ENCODE measurements around the gene RBM19.

RBM19 gene

GRCh38 chr12:113776536-113776935 lies 189.6 kb downstream of the RBM19 start:
- DNase-seq (ENCODE audit: low read depth) = no peak

- no peak for DNase-seq (ENCODE audit: low read depth)
Observed at GRCh38 chr12:113774526-113774925, 191.6 kb downstream of the RBM19 start.

DNA sequence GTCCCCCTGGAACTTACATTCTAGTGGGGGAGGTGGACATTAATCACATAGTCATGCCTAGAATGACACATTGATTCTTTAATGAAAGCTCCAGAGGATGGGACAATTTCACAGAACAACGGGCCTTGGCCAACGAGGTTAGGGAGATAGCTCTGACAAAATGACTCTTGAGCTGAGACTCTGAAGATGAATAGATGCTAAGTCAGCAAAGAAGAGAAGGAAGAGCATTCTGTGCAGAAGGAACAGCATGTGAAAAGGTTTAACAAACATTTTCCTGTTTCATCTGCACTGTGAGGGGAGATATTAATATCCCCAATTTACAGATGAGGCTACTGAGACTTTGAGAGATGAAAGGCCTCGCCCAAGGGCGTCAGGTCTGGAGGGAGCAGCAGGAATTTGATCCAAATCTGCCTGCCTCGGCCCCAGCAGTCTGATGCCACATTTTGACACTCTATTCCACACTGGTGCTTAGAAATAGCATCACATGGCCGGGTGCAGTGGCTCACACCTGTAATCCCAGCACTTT lies 193.6 kb downstream of the RBM19 start:
- DNase-seq (ENCODE audit: low read depth) = no peak

- no peak for DNase-seq (ENCODE audit: low read depth)
Observed at GRCh38 chr12:113770389-113770865, 195.7 kb downstream of the RBM19 start.

DNA sequence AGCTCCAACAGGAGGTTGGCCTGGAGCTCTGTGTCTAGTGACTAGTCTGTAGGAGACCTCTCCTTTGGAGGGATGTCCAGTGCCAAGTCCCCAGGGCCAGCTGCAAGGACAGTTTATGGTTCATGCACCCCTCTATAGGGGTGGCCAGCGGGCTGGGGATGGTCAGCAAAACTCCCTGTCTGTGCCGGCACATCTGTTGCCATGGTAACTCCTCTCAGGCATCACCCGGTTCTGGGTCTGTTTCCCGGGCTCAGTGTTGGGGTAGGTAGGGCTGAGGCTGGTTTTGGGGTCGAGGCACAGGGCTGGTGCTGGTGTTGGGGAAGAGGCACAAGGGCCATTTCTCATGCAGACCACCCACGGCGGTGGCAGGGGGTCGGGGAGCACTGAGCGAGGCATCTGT lies 196.8 kb downstream of the RBM19 start:
- DNase-seq (ENCODE audit: low read depth) = no peak

GRCh38 chr12:113768850-113769249 lies 197.3 kb downstream of the RBM19 start:
- no peak for DNase-seq (ENCODE audit: low read depth)

GRCh38 chr12:113766879-113767878 lies 198.9 kb downstream of the RBM19 start:
- DNase-seq (ENCODE audit: low read depth) = peak; percentile 38

All from stromal cell of bone marrow (primary cell).